Measurements from ENCODE around the gene PLXNB3. TPM values are rescaled to one million over a fixed set of nuclear protein-coding genes. Genes with fewer than 3 reads are reported as not detected.
"Not testable (repeated sequence)": the region's sequence is repeated elsewhere in the genome, so short reads cannot be mapped to it uniquely, and the experiment has no call there.

Gene PLXNB3
- total and polyA plus RNA-seq, 2 donors: 5.9 to 25.8 TPM

DNA sequence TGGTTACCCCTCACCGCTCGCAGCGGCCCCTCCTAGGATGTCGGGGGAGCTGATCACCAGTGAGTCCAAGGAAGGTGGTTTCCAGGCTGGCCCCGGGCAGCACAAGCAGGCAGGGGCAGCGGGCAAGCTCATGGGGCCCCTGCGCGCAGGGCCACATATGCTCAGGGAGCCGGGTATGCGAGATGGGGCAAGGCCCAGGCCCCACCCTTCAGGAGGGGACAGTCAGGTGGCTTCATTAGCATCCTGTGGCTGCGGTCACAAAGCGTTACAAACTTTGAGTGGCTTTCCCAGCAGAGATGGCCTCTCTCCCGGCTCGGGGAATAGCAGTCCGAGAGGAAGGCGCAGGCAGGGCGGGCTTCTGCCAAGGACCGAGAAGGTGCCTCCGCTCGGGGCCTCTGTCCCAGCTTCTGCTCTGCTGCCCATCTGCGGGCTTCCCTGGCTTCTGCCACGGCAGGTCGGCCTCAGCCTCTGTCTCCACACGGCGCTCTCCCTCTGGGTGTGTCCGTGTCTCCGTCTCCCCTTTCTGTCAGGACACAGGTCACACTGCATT, 25.9 kb upstream of the PLXNB3 start:
- WGBS: 91% methylated on average over 26 of the region's 27 CpGs

DNA sequence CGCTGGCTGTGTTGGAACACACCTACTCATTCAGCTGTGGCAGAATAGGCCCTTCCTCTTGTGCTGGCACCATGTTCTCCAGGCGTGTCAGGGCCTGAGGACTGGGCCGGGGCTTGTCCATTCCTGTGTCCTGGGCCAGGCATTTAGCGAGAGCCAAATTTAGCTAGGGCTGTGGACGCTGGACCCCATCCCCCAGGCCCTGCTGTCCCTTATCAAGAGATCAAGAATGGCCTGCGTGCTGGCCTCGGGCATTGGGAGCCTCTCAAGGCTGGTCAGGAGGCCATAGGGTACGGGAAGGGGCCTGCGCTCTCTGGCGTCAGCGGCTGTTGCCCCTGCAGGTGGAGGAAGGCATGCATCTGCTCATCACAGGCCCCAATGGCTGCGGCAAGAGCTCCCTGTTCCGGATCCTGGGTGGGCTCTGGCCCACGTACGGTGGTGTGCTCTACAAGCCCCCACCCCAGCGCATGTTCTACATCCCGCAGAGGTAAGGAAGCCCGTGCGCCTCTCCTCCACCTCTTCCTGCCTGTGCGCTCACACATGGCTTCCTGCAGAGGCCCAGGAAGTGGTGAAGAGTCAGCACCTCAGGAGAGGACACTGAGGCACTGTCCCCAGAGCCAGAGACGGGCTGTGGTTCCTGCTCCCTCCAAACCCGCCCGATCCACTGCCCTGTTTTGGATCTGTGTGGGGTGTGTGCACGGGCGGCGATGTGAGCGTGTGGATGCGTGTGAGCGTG, 24.1 kb upstream of the PLXNB3 start:
- Histone ChIP-seq H3K4me3 (ENCODE audit: low read depth, low read length) (no peak overlapping the region), H3K36me3 (ENCODE audit: insufficient read depth) (no peaks in the 10 kb centered on the region), H3K4me1 (ENCODE audit: insufficient read depth) (no peaks in the 10 kb centered on the region), H3K27ac (ENCODE audit: low read depth) (no peak overlapping the region)
- DNase-seq (ENCODE audit: extremely low spot score): no peak
- WGBS: 81% methylated on average over 29 of the region's 29 CpGs

More for the DNA sequence above, 25.9 kb upstream of the PLXNB3 start:
- no peak for DNase-seq (ENCODE audit: extremely low spot score)
- no peaks in the 10 kb centered on the region for H3K4me1 ChIP-seq (ENCODE audit: insufficient read depth)
- no peak overlapping the region for H3K27ac ChIP-seq (ENCODE audit: low read depth)
- no peak overlapping the region for H3K4me3 ChIP-seq (ENCODE audit: low read depth, low read length)
- H3K36me3 ChIP-seq (ENCODE audit: insufficient read depth): no peaks in the 10 kb centered on the region

DNA sequence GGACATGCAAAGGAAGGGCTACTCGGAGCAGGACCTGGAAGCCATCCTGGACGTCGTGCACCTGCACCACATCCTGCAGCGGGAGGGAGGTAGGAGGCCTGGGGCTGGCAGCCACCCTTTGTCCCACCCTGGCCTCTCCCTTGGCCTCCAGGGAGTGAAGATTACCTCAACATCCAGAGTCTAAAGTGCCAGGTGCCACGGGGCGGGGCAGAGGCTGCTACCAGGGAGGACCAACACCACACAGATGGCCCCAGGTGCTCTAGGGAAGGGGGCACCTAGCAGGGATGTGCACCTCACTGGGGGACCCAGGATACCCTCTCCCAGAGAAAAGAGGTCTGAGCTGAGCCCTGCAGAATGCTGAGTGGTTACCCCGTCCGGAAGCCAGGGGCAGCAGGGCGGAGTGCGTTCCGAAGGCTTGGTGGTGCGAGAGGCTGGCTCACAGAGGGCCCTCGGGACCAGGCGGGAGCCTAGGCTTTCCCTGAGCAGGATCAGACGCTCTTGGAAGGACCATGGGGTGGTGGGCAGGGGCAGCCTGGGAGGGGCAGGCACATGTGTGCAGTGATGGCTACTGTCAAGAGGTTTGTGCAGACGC, 23.3 kb upstream of the PLXNB3 start:
- DNase-seq (ENCODE audit: extremely low spot score): no peak
- WGBS: 85% methylated on average over 15 of the region's 16 CpGs
- no peaks in the 10 kb centered on the region for H3K36me3 ChIP-seq (ENCODE audit: insufficient read depth)
- no peak overlapping the region for H3K4me3 ChIP-seq (ENCODE audit: low read depth, low read length)
- no peaks in the 10 kb centered on the region for H3K4me1 ChIP-seq (ENCODE audit: insufficient read depth)
- H3K27ac ChIP-seq (ENCODE audit: low read depth): no peak overlapping the region

- H3K36me3 ChIP-seq (ENCODE audit: insufficient read depth): no peaks in the 10 kb centered on the region
- H3K4me3 ChIP-seq (ENCODE audit: low read depth, low read length): no peak overlapping the region
- 91% methylated on average over 14 of the region's 14 CpGs for WGBS
- no peak overlapping the region for H3K27ac ChIP-seq (ENCODE audit: low read depth)
- H3K4me1 ChIP-seq (ENCODE audit: insufficient read depth): no peaks in the 10 kb centered on the region
- DNase-seq (ENCODE audit: extremely low spot score): no peak
Measured at GRCh38 chrX:153741446-153741845, 22.6 kb upstream of the PLXNB3 start.

DNA sequence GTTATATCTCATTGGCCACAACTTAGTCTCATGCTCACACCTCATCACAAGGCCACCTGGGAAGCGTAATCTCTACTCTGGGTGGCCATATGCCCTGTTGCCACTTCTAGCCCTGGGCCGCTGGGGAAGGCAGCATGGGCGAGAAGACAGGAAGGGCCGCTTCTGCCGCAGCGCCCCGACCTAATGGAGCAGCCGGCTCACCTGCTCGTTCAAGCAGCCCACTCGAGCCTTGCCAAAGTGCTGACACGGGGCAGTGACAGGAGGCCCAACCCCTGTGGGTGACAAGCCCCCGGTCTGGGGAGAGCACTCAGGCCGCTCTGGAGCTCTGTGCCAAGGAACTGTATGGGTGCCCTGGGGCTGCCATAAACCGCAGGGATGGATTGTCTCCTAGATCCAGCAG, 21.9 kb upstream of the PLXNB3 start:
- not testable (repeated sequence) for H3K4me3 ChIP-seq (ENCODE audit: low read depth, low read length); H3K4me1 ChIP-seq (ENCODE audit: insufficient read depth); H3K36me3 ChIP-seq (ENCODE audit: insufficient read depth); H3K27ac ChIP-seq (ENCODE audit: low read depth); DNase-seq (ENCODE audit: extremely low spot score)
- 97% methylated on average over 14 of the region's 14 CpGs for WGBS

GRCh38 chrX:153742796-153743467, 21.1 kb upstream of the PLXNB3 start:
- H3K36me3 ChIP-seq (ENCODE audit: insufficient read depth); H3K4me3 ChIP-seq (ENCODE audit: low read depth, low read length); DNase-seq (ENCODE audit: extremely low spot score); H3K4me1 ChIP-seq (ENCODE audit: insufficient read depth); H3K27ac ChIP-seq (ENCODE audit: low read depth): not testable (repeated sequence)
- WGBS: 49% methylated on average over 28 of the region's 32 CpGs

DNA sequence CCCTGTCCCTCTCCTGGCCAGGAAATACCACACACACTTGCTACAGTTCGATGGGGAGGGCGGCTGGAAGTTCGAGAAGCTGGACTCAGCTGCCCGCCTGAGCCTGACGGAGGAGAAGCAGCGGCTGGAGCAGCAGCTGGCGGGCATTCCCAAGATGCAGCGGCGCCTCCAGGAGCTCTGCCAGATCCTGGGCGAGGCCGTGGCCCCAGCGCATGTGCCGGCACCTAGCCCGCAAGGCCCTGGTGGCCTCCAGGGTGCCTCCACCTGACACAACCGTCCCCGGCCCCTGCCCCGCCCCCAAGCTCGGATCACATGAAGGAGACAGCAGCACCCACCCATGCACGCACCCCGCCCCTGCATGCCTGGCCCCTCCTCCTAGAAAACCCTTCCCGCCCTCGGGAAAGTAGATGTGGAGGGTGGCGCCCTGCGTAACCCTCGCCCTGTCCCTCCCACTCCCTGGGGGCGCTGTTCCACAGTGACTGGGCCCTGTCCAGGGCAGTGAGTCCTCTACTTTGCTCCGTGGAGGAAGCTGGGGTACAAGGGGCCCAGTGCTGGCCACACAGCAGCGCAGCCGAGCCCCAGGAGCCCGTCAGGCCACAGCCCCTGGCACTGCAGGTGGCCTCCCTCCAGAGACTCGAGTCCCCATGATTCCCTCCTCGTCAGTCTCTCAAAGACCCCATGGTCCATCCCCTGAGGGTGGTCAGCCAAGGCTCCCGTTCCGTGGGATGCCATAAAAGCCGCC, 20.4 kb upstream of the PLXNB3 start:
- not testable (repeated sequence) for H3K36me3 ChIP-seq (ENCODE audit: insufficient read depth); DNase-seq (ENCODE audit: extremely low spot score); H3K4me3 ChIP-seq (ENCODE audit: low read depth, low read length); H3K4me1 ChIP-seq (ENCODE audit: insufficient read depth)
- H3K27ac ChIP-seq (ENCODE audit: low read depth): peak overlapping the region; percentile 23
- 18% methylated on average over 32 of the region's 35 CpGs for WGBS

- WGBS: 6% methylated on average over 38 of the region's 38 CpGs
- Histone ChIP-seq H3K4me3 (ENCODE audit: low read depth, low read length) (no peak overlapping the region), H3K27ac (ENCODE audit: low read depth) (peak overlapping the region; percentile 23)
Measured at GRCh38 chrX:153744210-153745066, 19.6 kb upstream of the PLXNB3 start.

GRCh38 chrX:153745067-153745433, 19.0 kb upstream of the PLXNB3 start:
- H3K4me3 ChIP-seq (ENCODE audit: low read depth, low read length); H3K36me3 ChIP-seq (ENCODE audit: insufficient read depth); H3K4me1 ChIP-seq (ENCODE audit: insufficient read depth); DNase-seq (ENCODE audit: extremely low spot score); H3K27ac ChIP-seq (ENCODE audit: low read depth): not testable (repeated sequence)
- 19% methylated on average over 12 of the region's 12 CpGs for WGBS

More at GRCh38 chrX:153744210-153745066, 19.6 kb upstream of the PLXNB3 start:
- Histone ChIP-seq H3K36me3 (ENCODE audit: insufficient read depth) (no peaks in the 10 kb centered on the region), H3K4me1 (ENCODE audit: insufficient read depth) (no peaks in the 10 kb centered on the region)
- DNase-seq (ENCODE audit: extremely low spot score): no peak

DNA sequence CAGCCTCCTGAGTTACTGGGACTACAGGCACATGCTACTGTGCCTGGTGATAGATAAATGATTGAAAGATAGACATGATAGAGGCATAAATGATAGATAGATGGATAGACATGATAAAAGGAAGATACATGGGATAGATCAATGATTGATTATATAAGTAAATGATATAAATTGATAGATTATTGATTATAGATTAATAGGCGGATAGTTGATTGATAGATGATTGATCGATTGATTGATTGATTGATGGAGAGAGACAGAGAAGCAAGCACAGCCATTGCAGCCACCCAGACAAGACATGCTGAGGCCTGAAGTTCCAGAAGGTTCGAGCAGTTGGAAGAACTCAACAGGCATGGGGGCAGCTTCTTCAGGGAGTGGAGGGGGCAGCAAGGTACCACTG, 17.7 kb upstream of the PLXNB3 start:
- Histone ChIP-seq H3K4me3 (ENCODE audit: low read depth, low read length) (no peak overlapping the region), H3K27ac (ENCODE audit: low read depth) (no peak overlapping the region), H3K36me3 (ENCODE audit: insufficient read depth) (no peaks in the 10 kb centered on the region), H3K4me1 (ENCODE audit: insufficient read depth) (no peaks in the 10 kb centered on the region)
- WGBS: 91% methylated on average over 3 of the region's 3 CpGs
- no peak for DNase-seq (ENCODE audit: extremely low spot score)

DNA sequence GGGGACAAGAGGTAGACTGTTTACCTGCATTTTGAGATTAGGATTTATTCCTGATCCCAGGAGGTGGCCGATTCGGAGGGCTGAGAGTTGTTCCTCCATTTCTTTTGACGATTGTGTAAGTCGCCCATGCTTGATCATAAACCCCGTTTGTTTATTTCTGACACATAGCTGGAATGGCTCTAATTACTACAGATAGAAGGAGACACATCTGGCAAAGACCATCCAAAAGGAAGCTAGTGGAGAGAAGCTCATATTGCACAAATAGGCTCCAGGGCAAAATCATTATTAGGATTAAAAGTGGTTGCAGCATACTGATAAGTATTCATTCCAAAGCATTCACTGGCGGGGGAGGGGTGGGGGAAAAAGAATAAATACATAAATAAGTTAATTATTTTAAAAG, 17.1 kb upstream of the PLXNB3 start:
- WGBS: 72% methylated on average over 6 of the region's 6 CpGs
- not testable (repeated sequence) for H3K27ac ChIP-seq (ENCODE audit: low read depth); H3K36me3 ChIP-seq (ENCODE audit: insufficient read depth); H3K4me1 ChIP-seq (ENCODE audit: insufficient read depth); DNase-seq (ENCODE audit: extremely low spot score); H3K4me3 ChIP-seq (ENCODE audit: low read depth, low read length)

DNA sequence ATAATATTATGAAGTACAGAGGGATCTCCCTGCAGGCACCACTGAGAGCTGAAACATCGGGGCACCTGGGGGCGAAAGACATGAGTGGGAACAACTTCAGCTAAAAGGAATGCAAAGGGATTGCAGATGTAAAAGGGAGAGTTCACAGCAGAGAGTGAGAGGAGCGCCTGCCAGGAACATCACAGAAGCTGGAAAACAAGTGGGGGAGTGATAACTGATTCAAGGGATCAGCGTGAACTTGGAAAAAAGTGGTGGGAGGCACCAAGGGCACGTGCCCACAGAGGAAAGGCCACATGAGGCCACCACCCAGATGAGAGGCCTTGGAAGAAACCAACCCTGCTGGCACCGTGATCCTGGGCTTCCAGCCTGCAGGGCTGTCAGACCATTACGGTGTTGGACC, 15.0 kb upstream of the PLXNB3 start:
- DNase-seq (ENCODE audit: extremely low spot score); H3K27ac ChIP-seq (ENCODE audit: low read depth); H3K4me1 ChIP-seq (ENCODE audit: insufficient read depth); H3K4me3 ChIP-seq (ENCODE audit: low read depth, low read length); H3K36me3 ChIP-seq (ENCODE audit: insufficient read depth): not testable (repeated sequence)
- 95% methylated on average over 7 of the region's 7 CpGs for WGBS

Measured in urinary bladder (tissue), 4 donors.